Epithelial cell of esophagus (primary cell): ENCODE results near the gene HAS3.

ENCODE experiments used
- DNase-seq: peaks from one replicate; pipeline ENCODE4 v3.0.0; 2010; ENCODE audit warnings: low read depth
- H3K4me3 ChIP-seq: 2 replicates; pipeline ENCODE4 v1.5.1; 2011; ENCODE audit warnings: mild to moderate bottlenecking, low read length, control low read depth
- CTCF ChIP-seq: IDR thresholded peaks from 2 replicates; pipeline ENCODE4 v1.5.1; 2011; ENCODE audit warnings: low read depth, mild to moderate bottlenecking, low read length, control low read depth, inconsistent platforms; ENCODE audit not compliant: insufficient read depth; ENCODE audit errors: missing control alignments

Gene HAS3

GRCh38 chr16:69166221-69166833 lies 60.9 kb downstream of the HAS3 start:
- DNase-seq = no peak
- no peak overlapping the region for H3K4me3 ChIP-seq
- TF ChIP-seq CTCF = no peak

GRCh38 chr16:69166946-69167930 lies 61.8 kb downstream of the HAS3 start:
- DNase-seq = peak; percentile 67
- no peak overlapping the region for H3K4me3 ChIP-seq
- no peak for TF ChIP-seq CTCF
